Endothelial cell of hepatic sinusoid (primary cell): Measurements from ENCODE around the gene ABHD16A.

Experiments used
- in situ Hi-C: cut with HindIII; loops from 2 replicates; pipeline ENCODE4 v1.10.0; 2017; ENCODE audit warnings: low sequenced_read_pairs

Gene ABHD16A

GRCh38 chr6:31664790-31665500 lies 38.2 kb downstream of the ABHD16A start, which contains the start of gene GPANK1:
Gene GPANK1, minus strand, starts transcription at chr6:31664997. Its CDS starts 519 bp downstream, at chr6:31664478.
- in situ Hi-C loops = no loop called here

- in situ Hi-C loops = no loop called here
Observed at GRCh38 chr6:31663961-31664789, 38.9 kb downstream of the ABHD16A start.

- in situ Hi-C loops = no loop called here
Observed at GRCh38 chr6:31663126-31663960, 39.8 kb downstream of the ABHD16A start.

- in situ Hi-C loops = no loop called here
Observed at GRCh38 chr6:31662124-31662723, 40.9 kb downstream of the ABHD16A start.

GRCh38 chr6:31661262-31662123 lies 41.6 kb downstream of the ABHD16A start:
- in situ Hi-C loops = no loop called here

- in situ Hi-C loops = no loop called here
Observed at GRCh38 chr6:31660381-31661261, 42.5 kb downstream of the ABHD16A start, which contains the start of gene C6orf47. Gene C6orf47, minus strand, starts transcription at chr6:31660778. Its CDS starts 831 bp downstream, at chr6:31659947.

- in situ Hi-C loops = no loop called here
Observed at GRCh38 chr6:31659649-31660380, 43.3 kb downstream of the ABHD16A start.

GRCh38 chr6:31658983-31659648 lies 44.0 kb downstream of the ABHD16A start:
- in situ Hi-C loops = no loop called here

GRCh38 chr6:31658158-31658688 lies 44.9 kb downstream of the ABHD16A start:
- in situ Hi-C loops = no loop called here

GRCh38 chr6:31657406-31658157 lies 45.5 kb downstream of the ABHD16A start:
- in situ Hi-C loops = no loop called here

GRCh38 chr6:31655349-31656237 lies 47.5 kb downstream of the ABHD16A start, which contains the start of gene APOM:
Gene APOM, plus strand, starts transcription at chr6:31655894. Its CDS starts 73 bp downstream, at chr6:31655967.
- in situ Hi-C loops = no loop called here

GRCh38 chr6:31654574-31655348 lies 48.4 kb downstream of the ABHD16A start:
- in situ Hi-C loops = no loop called here

GRCh38 chr6:31652925-31653724 lies 50.0 kb downstream of the ABHD16A start:
- in situ Hi-C loops = no loop called here
